GM21360 (cell line): ENCODE data around the gene ACVR1B.
"Not testable (repeated sequence)": the region's sequence is repeated elsewhere in the genome, so short reads cannot be mapped to it uniquely, and the experiment has no call there.

Source experiments
- ATAC-seq: cut with Tn5 transposase; IDR thresholded peaks from one replicate; pipeline ENCODE4 v1.9.1; 2021; ENCODE audit warnings: mild to moderate bottlenecking, moderate library complexity; ENCODE audit not compliant: unreplicated experiment

The ACVR1B gene

GRCh38 chr12:51969643-51970042 is 18.1 kb downstream of the ACVR1B start:
- no peak for ATAC-seq

GRCh38 chr12:51970904-51971646 is 19.6 kb downstream of the ACVR1B start:
- peak; percentile 92 for ATAC-seq

GRCh38 chr12:51971679-51972421 is 20.4 kb downstream of the ACVR1B start:
- ATAC-seq: no peak

- no peak for ATAC-seq
Measured at GRCh38 chr12:51972422-51972812, 20.9 kb downstream of the ACVR1B start.

- ATAC-seq: no peak
Measured at GRCh38 chr12:51972849-51973273, 21.4 kb downstream of the ACVR1B start.

GRCh38 chr12:51973560-51973959 is 22.1 kb downstream of the ACVR1B start:
- ATAC-seq: no peak

- ATAC-seq: no peak
Measured at GRCh38 chr12:51974646-51975045, 23.1 kb downstream of the ACVR1B start.

- ATAC-seq: no peak
Measured at GRCh38 chr12:51975196-51975595, 23.7 kb downstream of the ACVR1B start.

- ATAC-seq: no peak
Measured at GRCh38 chr12:51976376-51977160, 25.1 kb downstream of the ACVR1B start.

- no peak for ATAC-seq
Measured at GRCh38 chr12:51977320-51977753, 25.8 kb downstream of the ACVR1B start.

GRCh38 chr12:51979306-51979705 is 27.8 kb downstream of the ACVR1B start:
- not testable (repeated sequence) for ATAC-seq

GRCh38 chr12:51980051-51980808 is 28.7 kb downstream of the ACVR1B start:
- peak; percentile 72 for ATAC-seq

GRCh38 chr12:51980809-51981127 is 29.3 kb downstream of the ACVR1B start:
- no peak for ATAC-seq

- no peak for ATAC-seq
Measured at GRCh38 chr12:51984657-51985056, 33.2 kb downstream of the ACVR1B start.

GRCh38 chr12:51985154-51985835 is 33.8 kb downstream of the ACVR1B start:
- ATAC-seq: no peak

- ATAC-seq: no peak
Measured at GRCh38 chr12:51986834-51987233, 35.3 kb downstream of the ACVR1B start.

GRCh38 chr12:51992246-51992645 is 40.7 kb downstream of the ACVR1B start:
- ATAC-seq: no peak

GRCh38 chr12:51994539-51994820 is 43.0 kb downstream of the ACVR1B start:
- ATAC-seq: no peak

GRCh38 chr12:51994959-51995358 is 43.5 kb downstream of the ACVR1B start:
- no peak for ATAC-seq

GRCh38 chr12:51997136-51997535 is 45.6 kb downstream of the ACVR1B start:
- ATAC-seq: no peak
